ENCODE results near the gene SLC16A4. TPM values are rescaled to one million over a fixed set of nuclear protein-coding genes. Genes with fewer than 3 reads are reported as not detected.

Gene SLC16A4
- total and polyA plus RNA-seq, 2 experiments from 2014 or later: 10.7 to 16.2 TPM

GRCh38 chr1:110430901-110431300 lies 40.1 kb upstream of the SLC16A4 start:
- Histone ChIP-seq H3K9me3 (ENCODE audit: low read depth) (no peaks in the 10 kb centered on the region), H3K4me3 (no peak overlapping the region), H3K4me1 (ENCODE audit: insufficient read depth) (no peaks in the 10 kb centered on the region), H3K27ac (no peak overlapping the region), H3K79me2 (no peaks in the 10 kb centered on the region), H3K9me2 (replicated peaks; ENCODE audit: insufficient read depth) (no peaks in the 10 kb centered on the region), H3K4me2 (no peak overlapping the region), H3K27me3 (no peaks in the 10 kb centered on the region), H4K20me1 (ENCODE audit: insufficient read depth, poor library complexity, severe bottlenecking) (no peaks in the 10 kb centered on the region), H2AFZ (no peak overlapping the region), H3K36me3 (replicated peaks; ENCODE audit: insufficient read depth, low read depth) (no peaks in the 10 kb centered on the region)
- WGBS (ENCODE audit: low lambda C conversion rate, missing lambda C conversion rate): 93% methylated on average over 4 of the region's 4 CpGs
- TF ChIP-seq EZH2 (IDR thresholded peaks at IDR 0.05; ENCODE audit: borderline replicate concordance): no peak
- no peak for TF ChIP-seq CTCF (IDR thresholded peaks at IDR 0.05; ENCODE audit: poor library complexity)
- TF ChIP-seq EZH2phosphoT487 (IDR thresholded peaks at IDR 0.05; ENCODE audit: low read depth, severe bottlenecking, unreplicated experiment): no peak
- no peak for DNase-seq (ENCODE audit: low spot score)

GRCh38 chr1:110430366-110430765 lies 39.5 kb upstream of the SLC16A4 start:
- DNase-seq (ENCODE audit: low spot score): no peak
- WGBS (ENCODE audit: low lambda C conversion rate, missing lambda C conversion rate): 66% methylated on average over 6 of the region's 6 CpGs
- no peaks in the 10 kb centered on the region for H3K9me3 ChIP-seq (ENCODE audit: low read depth)
- no peaks in the 10 kb centered on the region for H3K79me2 ChIP-seq
- H3K4me2 ChIP-seq: no peak overlapping the region
- H2AFZ ChIP-seq: no peak overlapping the region
- no peak overlapping the region for H3K4me3 ChIP-seq
- H3K9me2 ChIP-seq (replicated peaks; ENCODE audit: insufficient read depth): no peaks in the 10 kb centered on the region
- H3K27me3 ChIP-seq: no peaks in the 10 kb centered on the region
- H4K20me1 ChIP-seq (ENCODE audit: insufficient read depth, poor library complexity, severe bottlenecking): no peaks in the 10 kb centered on the region
- TF ChIP-seq CTCF (IDR thresholded peaks at IDR 0.05; ENCODE audit: poor library complexity) (no peak), EZH2 (IDR thresholded peaks at IDR 0.05; ENCODE audit: borderline replicate concordance) (no peak), EZH2phosphoT487 (IDR thresholded peaks at IDR 0.05; ENCODE audit: low read depth, severe bottlenecking, unreplicated experiment) (no peak)
- no peaks in the 10 kb centered on the region for H3K4me1 ChIP-seq (ENCODE audit: insufficient read depth)
- no peaks in the 10 kb centered on the region for H3K36me3 ChIP-seq (replicated peaks; ENCODE audit: insufficient read depth, low read depth)
- H3K27ac ChIP-seq: no peak overlapping the region

- H3K27ac ChIP-seq: no peak overlapping the region
- no peaks in the 10 kb centered on the region for H3K9me3 ChIP-seq (ENCODE audit: low read depth)
- H3K36me3 ChIP-seq (replicated peaks; ENCODE audit: insufficient read depth, low read depth): no peaks in the 10 kb centered on the region
- no peaks in the 10 kb centered on the region for H3K9me2 ChIP-seq (replicated peaks; ENCODE audit: insufficient read depth)
- no peaks in the 10 kb centered on the region for H3K4me1 ChIP-seq (ENCODE audit: insufficient read depth)
- 78% methylated on average over 4 of the region's 4 CpGs for WGBS (ENCODE audit: low lambda C conversion rate, missing lambda C conversion rate)
- no peak overlapping the region for H2AFZ ChIP-seq
- no peak overlapping the region for H3K4me3 ChIP-seq
- H4K20me1 ChIP-seq (ENCODE audit: insufficient read depth, poor library complexity, severe bottlenecking): no peaks in the 10 kb centered on the region
- no peaks in the 10 kb centered on the region for H3K79me2 ChIP-seq
- TF ChIP-seq CTCF (IDR thresholded peaks at IDR 0.05; ENCODE audit: poor library complexity) (no peak), EZH2phosphoT487 (IDR thresholded peaks at IDR 0.05; ENCODE audit: low read depth, severe bottlenecking, unreplicated experiment) (no peak), EZH2 (IDR thresholded peaks at IDR 0.05; ENCODE audit: borderline replicate concordance) (no peak)
- H3K4me2 ChIP-seq: no peak overlapping the region
- DNase-seq (ENCODE audit: low spot score): no peak
- H3K27me3 ChIP-seq: no peaks in the 10 kb centered on the region
Measured at GRCh38 chr1:110428946-110429345, 38.1 kb upstream of the SLC16A4 start.

GRCh38 chr1:110426854-110427253 lies 36.0 kb upstream of the SLC16A4 start:
- Histone ChIP-seq H3K27me3 (no peaks in the 10 kb centered on the region), H3K4me3 (no peak overlapping the region), H3K4me1 (ENCODE audit: insufficient read depth) (no peaks in the 10 kb centered on the region), H3K36me3 (replicated peaks; ENCODE audit: insufficient read depth, low read depth) (no peaks in the 10 kb centered on the region), H3K4me2 (no peak overlapping the region), H3K9me3 (ENCODE audit: low read depth) (no peaks in the 10 kb centered on the region), H4K20me1 (ENCODE audit: insufficient read depth, poor library complexity, severe bottlenecking) (no peaks in the 10 kb centered on the region), H2AFZ (no peak overlapping the region), H3K9me2 (replicated peaks; ENCODE audit: insufficient read depth) (no peaks in the 10 kb centered on the region), H3K27ac (no peak overlapping the region), H3K79me2 (no peaks in the 10 kb centered on the region)
- TF ChIP-seq EZH2phosphoT487 (IDR thresholded peaks at IDR 0.05; ENCODE audit: low read depth, severe bottlenecking, unreplicated experiment) (no peak), CTCF (IDR thresholded peaks at IDR 0.05; ENCODE audit: poor library complexity) (no peak), EZH2 (IDR thresholded peaks at IDR 0.05; ENCODE audit: borderline replicate concordance) (no peak)
- DNase-seq (ENCODE audit: low spot score): no peak
- WGBS (ENCODE audit: low lambda C conversion rate, missing lambda C conversion rate): 78% methylated on average over 4 of the region's 4 CpGs

Data from hepatocyte (in vitro differentiated cells).